HCT116 (cell line): ENCODE results near the gene POMGNT1.

Experiments
- CBX3 ChIP-seq: IDR thresholded peaks from 2 replicates; pipeline ENCODE4 v1.6.1; 2012; ENCODE audit warnings: low read depth
- CTCF ChIP-seq, 3 experiments: fragments of 200-600 bp in 1 of 3; sonication (generic) in 1 of 3; IDR thresholded peaks in 2 of 3; conservative IDR thresholded peaks in 1 of 3; 2 replicates each; pipeline ENCODE4 v1.5.1; 2012 to 2017; ENCODE audit warnings: low read depth in 2 of 3, low read length in 2 of 3, antibody characterized with exemption in 1 of 3, borderline replicate concordance in 1 of 3, control low read depth in 1 of 3, mild to moderate bottlenecking in 1 of 3, mixed read lengths in 1 of 3, mixed run types in 1 of 3, moderate library complexity in 1 of 3; ENCODE audit not compliant: insufficient read depth in 1 of 3
- EZH2 ChIP-seq: fragments of 200-600 bp; sonication (generic); IDR thresholded peaks from 2 replicates; pipeline ENCODE4 v1.6.1; 2017; ENCODE audit warnings: antibody characterized with exemption, mixed run types
- EZH2phosphoT487 ChIP-seq: fragments of 200-600 bp; IDR thresholded peaks from 2 replicates; pipeline ENCODE4 v1.6.1; 2018; ENCODE audit warnings: antibody characterized with exemption, borderline replicate concordance
- JUND ChIP-seq: IDR thresholded peaks from 2 replicates; pipeline ENCODE4 v1.6.1; 2012
- POLR2A ChIP-seq: IDR thresholded peaks from 2 replicates; pipeline ENCODE4 v1.7.0; 2011; ENCODE audit warnings: borderline replicate concordance; ENCODE audit not compliant: insufficient read depth, insufficient read length; ENCODE audit errors: extremely low read depth
- RAD21 ChIP-seq: IDR thresholded peaks from 2 replicates; pipeline ENCODE4 v1.6.1; 2012; ENCODE audit warnings: low read depth, mild to moderate bottlenecking
- SIN3A ChIP-seq: IDR thresholded peaks from 2 replicates; pipeline ENCODE4 v1.6.1; 2012; ENCODE audit warnings: low read depth
- SRF ChIP-seq: IDR thresholded peaks from 2 replicates; pipeline ENCODE4 v1.6.1; 2012; ENCODE audit warnings: low read depth
- YY1 ChIP-seq: IDR thresholded peaks from 2 replicates; pipeline ENCODE4 v1.6.1; 2011; ENCODE audit warnings: low read length, low read depth, moderate library complexity, mild to moderate bottlenecking; ENCODE audit not compliant: insufficient replicate concordance; ENCODE audit errors: extremely low read depth

- TF ChIP-seq RAD21 (no peak), CTCF (IDR thresholded peaks at IDR 0.05 in 2 of 3, conservative IDR thresholded peaks at IDR 0.05 in 1 of 3; ENCODE audit: borderline replicate concordance in 1 of 3, insufficient read depth in 1 of 3, low read depth in 2 of 3, low read length in 2 of 3) (no peak), POLR2A (no peak), EZH2 (no peak), CBX3 (no peak), SIN3A (no peak), SRF (no peak), JUND (no peak), YY1 (no peak), EZH2phosphoT487 (no peak)
Measured at GRCh38 chr1:46159516-46159915, 38.7 kb downstream of the POMGNT1 start.
